Smooth muscle cell (in vitro differentiated cells): ENCODE data around the gene REPS2. TPM values are rescaled to one million over a fixed set of nuclear protein-coding genes. Genes with fewer than 3 reads are reported as not detected.

Source experiments
- DNase-seq: peaks from one replicate; lab custom pipeline; 2025; ENCODE audit not compliant: unreplicated experiment; lab: John Stamatoyannopoulos, UW
- H2AFZ ChIP-seq: fragments of 200-600 bp; sonication (generic); 2 replicates; pipeline ENCODE4 v1.6.0; 2016; ENCODE audit warnings: antibody characterized with exemption, low read depth, mild to moderate bottlenecking
- H3F3A ChIP-seq: fragments of 200-600 bp; sonication (generic); 2 replicates; pipeline ENCODE4 v1.6.0; 2017; ENCODE audit warnings: antibody characterized with exemption, low read depth
- H3K27ac ChIP-seq: fragments of 200-600 bp; sonication (generic); 2 replicates; pipeline ENCODE4 v1.5.1; 2016; ENCODE audit warnings: low read depth, mild to moderate bottlenecking
- H3K27me3 ChIP-seq: fragments of 200-600 bp; sonication (generic); 2 replicates; pipeline ENCODE4 v1.6.1; 2016; ENCODE audit warnings: low read depth, mild to moderate bottlenecking
- H3K36me3 ChIP-seq: fragments of 200-600 bp; sonication (generic); 2 replicates; pipeline ENCODE4 v1.5.1; 2016; ENCODE audit warnings: low read depth
- H3K4me1 ChIP-seq: fragments of 200-600 bp; sonication (generic); 2 replicates; pipeline ENCODE4 v1.5.1; 2016; ENCODE audit warnings: low read depth
- H3K4me2 ChIP-seq: fragments of 200-600 bp; sonication (generic); 2 replicates; pipeline ENCODE4 v1.6.0; 2016; ENCODE audit warnings: mild to moderate bottlenecking
- H3K4me3 ChIP-seq: fragments of 200-600 bp; sonication (generic); 2 replicates; pipeline ENCODE4 v1.5.1; 2016; ENCODE audit warnings: mild to moderate bottlenecking
- H3K79me2 ChIP-seq: fragments of 200-600 bp; sonication (generic); 2 replicates; pipeline ENCODE4 v1.6.0; 2016; ENCODE audit warnings: low read depth, mild to moderate bottlenecking
- H3K9ac ChIP-seq: fragments of 200-600 bp; sonication (generic); 2 replicates; pipeline ENCODE4 v1.6.0; 2016; ENCODE audit warnings: low read depth
- H3K9me3 ChIP-seq: fragments of 200-600 bp; sonication (generic); replicated peaks from 2 replicates; pipeline ENCODE4 v1.5.1; 2016; ENCODE audit warnings: low read depth
- H4K20me1 ChIP-seq: fragments of 200-600 bp; sonication (generic); 2 replicates; pipeline ENCODE4 v1.6.0; 2016; ENCODE audit warnings: low read depth
- CTCF ChIP-seq: fragments of 200-600 bp; sonication (generic); IDR thresholded peaks from 2 replicates; pipeline ENCODE4 v1.5.1; 2017; ENCODE audit warnings: borderline replicate concordance, mild to moderate bottlenecking, antibody characterized with exemption; ENCODE audit not compliant: insufficient read depth, poor library complexity, severe bottlenecking
- WGBS: methylation state at CpG from one replicate; pipeline ENCODE4 v1.1.7; 2016; ENCODE audit warnings: low lambda C conversion rate; 5-methylcytosine and 5-hydroxymethylcytosine counted together
- polyA plus RNA-seq: library from polyadenylated mRNA; unstranded; fragments of >200 nt; fragmentation: Nextera tagmentation; extraction: Ambion mirVana; gene quantifications from 2 replicates; pipeline ENCODE4 v1.2.1, GENCODE V29; 2016
- total RNA-seq: library from RNA; depleted of rRNA; stranded (reverse); fragments of >200 nt; gene quantifications from 2 replicates; pipeline ENCODE4 v1.2.3, GENCODE V29; 2014

REPS2 gene
- total and polyA plus RNA-seq, 2 experiments from 2014 or later = 1.0 to 1.2 TPM

DNA sequence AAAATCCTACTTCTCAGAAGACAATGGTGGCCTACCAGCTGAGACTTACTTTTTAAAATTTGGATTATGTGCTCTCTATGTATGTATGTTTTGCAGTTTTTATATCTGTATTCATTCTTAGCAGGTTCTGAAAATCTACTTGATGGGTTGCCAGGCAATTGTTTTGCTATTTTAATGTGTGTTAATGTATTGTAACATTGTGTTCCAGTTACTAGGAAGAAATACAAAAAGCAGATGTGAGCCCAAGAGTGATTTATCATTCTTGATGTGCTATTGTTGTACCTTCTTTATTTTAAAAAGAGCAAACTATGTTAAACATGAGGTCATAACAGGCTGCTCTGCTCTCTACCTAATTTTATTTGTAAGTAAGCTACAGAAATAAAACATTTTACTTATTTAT is 81.9 kb downstream of the REPS2 start:
- Histone ChIP-seq H3K79me2 (no peaks in the 10 kb centered on the region), H4K20me1 (no peaks in the 10 kb centered on the region), H3K9ac (no peak overlapping the region), H3K4me3 (no peak overlapping the region), H3K9me3 (no peaks in the 10 kb centered on the region), H3K4me2 (no peak overlapping the region), H3K27me3 (no peaks in the 10 kb centered on the region), H3F3A (no peaks in the 10 kb centered on the region), H3K4me1 (no peaks in the 10 kb centered on the region), H2AFZ (no peak overlapping the region), H3K27ac (no peak overlapping the region), H3K36me3 (no peaks in the 10 kb centered on the region)
- DNase-seq = no peak
- no peak for TF ChIP-seq CTCF

- H3K27ac ChIP-seq = no peak overlapping the region
- H3K27me3 ChIP-seq = no peaks in the 10 kb centered on the region
- no peaks in the 10 kb centered on the region for H4K20me1 ChIP-seq
- no peak overlapping the region for H3K9ac ChIP-seq
- no peak for TF ChIP-seq CTCF
- no peak for DNase-seq
- H3K4me2 ChIP-seq = no peak overlapping the region
- no peaks in the 10 kb centered on the region for H3K4me1 ChIP-seq
- H3K9me3 ChIP-seq = no peaks in the 10 kb centered on the region
- no peak overlapping the region for H2AFZ ChIP-seq
- no peaks in the 10 kb centered on the region for H3K36me3 ChIP-seq
- H3K4me3 ChIP-seq = no peak overlapping the region
- no peaks in the 10 kb centered on the region for H3F3A ChIP-seq
- WGBS = 82% methylated on average over 4 of the region's 4 CpGs
- H3K79me2 ChIP-seq = no peaks in the 10 kb centered on the region
Measured at GRCh38 chrX:17030092-17030491, 83.6 kb downstream of the REPS2 start.

DNA sequence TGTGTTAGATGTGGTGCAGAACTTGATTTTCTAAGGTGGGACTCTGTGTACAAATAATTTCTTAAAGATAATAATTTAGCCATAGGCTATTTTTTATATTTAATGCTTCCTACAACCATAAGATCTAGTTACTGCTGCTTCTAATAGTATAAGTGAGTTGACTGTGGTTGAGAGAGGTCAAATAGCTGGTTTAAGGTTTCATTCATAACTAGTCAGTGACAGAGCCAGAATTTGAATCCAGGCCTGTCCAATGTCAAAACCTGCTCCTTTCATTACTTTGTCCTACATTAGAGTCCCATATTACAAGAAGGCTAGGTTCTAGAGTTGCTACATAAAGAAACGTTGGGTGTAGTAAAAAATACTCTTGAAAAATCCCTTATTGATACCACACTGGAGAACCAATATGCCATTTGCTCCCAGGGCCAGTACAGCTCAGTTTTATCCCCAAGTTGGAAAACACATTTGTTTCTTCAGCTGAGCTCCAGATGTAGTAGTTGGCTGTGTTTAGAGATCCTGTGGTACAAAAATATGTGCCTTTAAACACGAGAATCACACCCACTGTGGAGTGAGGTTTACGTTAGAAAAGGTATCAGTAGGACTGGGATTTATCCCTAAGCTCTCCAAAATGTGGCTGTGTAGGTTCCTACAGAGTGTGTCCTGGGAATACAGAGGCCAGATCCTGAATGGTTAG is 84.3 kb downstream of the REPS2 start:
- Histone ChIP-seq H3K27me3 (no peaks in the 10 kb centered on the region), H3F3A (no peaks in the 10 kb centered on the region), H3K4me1 (no peaks in the 10 kb centered on the region), H3K9ac (no peak overlapping the region), H3K4me3 (no peak overlapping the region), H3K36me3 (no peaks in the 10 kb centered on the region), H3K4me2 (no peak overlapping the region), H2AFZ (no peak overlapping the region), H3K27ac (no peak overlapping the region), H4K20me1 (no peaks in the 10 kb centered on the region), H3K79me2 (no peaks in the 10 kb centered on the region), H3K9me3 (no peaks in the 10 kb centered on the region)
- 38% methylated on average over 3 of the region's 3 CpGs for WGBS
- DNase-seq = no peak
- TF ChIP-seq CTCF = no peak

DNA sequence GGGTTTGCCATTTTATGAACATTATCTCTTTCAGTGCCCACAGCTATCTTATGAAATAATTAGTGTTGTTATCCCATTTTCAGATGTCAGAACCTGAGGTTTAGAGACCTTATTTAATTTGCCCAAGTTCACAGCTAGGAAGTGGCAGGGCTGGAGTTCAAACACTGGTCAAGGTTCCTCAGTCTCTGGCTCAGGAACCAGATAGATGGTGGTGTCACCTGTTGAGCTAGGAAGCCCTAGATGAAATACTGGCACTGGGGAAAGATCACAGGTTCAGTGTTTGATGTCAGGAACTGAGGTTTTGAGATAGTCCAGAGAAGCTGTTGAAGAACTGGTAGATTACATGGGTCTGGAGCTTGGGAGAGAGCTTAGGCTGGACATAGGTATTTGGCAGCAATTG is 85.4 kb downstream of the REPS2 start:
- Histone ChIP-seq H3K4me3 (no peak overlapping the region), H3F3A (no peaks in the 10 kb centered on the region), H3K4me2 (no peak overlapping the region), H3K27ac (no peak overlapping the region), H3K9me3 (no peaks in the 10 kb centered on the region), H4K20me1 (no peaks in the 10 kb centered on the region), H3K9ac (no peak overlapping the region), H2AFZ (no peak overlapping the region), H3K4me1 (no peaks in the 10 kb centered on the region), H3K36me3 (no peaks in the 10 kb centered on the region), H3K79me2 (no peaks in the 10 kb centered on the region), H3K27me3 (no peaks in the 10 kb centered on the region)
- no peak for TF ChIP-seq CTCF
- no peak for DNase-seq
